Activated CD8-positive, alpha-beta memory T cell treated with anti-CD3 and anti-CD28 coated beads, Interleukin-2, amount 50 U/mL, for 1 hour (primary cell): ENCODE data around the gene PRKG1.
"Not testable (repeated sequence)": the region's sequence is repeated elsewhere in the genome, so short reads cannot be mapped to it uniquely, and the experiment has no call there.

Experiments used
- DNase-seq: peaks from one replicate; pipeline ENCODE4 v3.0.0-alpha.2; 2020; ENCODE audit errors: extremely low read depth

The PRKG1 gene

DNA sequence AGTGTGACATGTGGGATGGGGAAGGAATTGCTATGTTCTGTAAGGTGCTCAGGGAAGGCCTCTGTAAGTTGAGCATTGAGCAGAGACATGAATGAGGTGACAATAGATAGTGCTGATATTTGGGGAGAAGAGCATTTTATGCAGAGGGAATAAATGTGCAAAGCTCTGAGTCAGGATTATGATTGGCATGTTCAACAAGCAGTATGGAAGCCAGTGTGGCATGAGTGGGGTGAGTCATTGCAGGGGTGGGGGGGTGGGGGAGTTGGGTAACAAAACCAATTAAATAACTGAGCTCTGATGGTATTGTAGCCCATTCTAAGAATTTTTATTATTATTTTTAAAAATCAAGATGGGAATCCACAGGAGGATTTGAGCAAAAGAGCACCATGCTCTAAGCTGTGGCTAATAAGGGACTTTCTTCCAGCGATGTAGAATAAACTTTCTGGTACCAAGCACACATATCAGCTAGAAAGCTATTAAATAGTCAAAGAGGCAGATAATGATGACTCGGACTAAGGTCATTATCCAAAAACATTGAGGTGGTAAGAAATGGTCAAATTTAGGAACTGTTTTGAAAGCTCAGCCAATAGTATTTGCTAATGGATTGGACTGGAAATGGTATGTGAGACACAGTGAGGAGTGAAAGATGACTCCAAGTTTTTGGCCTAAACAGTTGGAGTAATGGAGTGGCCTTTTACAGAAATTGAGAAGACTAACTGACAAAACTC, 96.4 kb downstream of the PRKG1 start:
- no peak for DNase-seq

DNA sequence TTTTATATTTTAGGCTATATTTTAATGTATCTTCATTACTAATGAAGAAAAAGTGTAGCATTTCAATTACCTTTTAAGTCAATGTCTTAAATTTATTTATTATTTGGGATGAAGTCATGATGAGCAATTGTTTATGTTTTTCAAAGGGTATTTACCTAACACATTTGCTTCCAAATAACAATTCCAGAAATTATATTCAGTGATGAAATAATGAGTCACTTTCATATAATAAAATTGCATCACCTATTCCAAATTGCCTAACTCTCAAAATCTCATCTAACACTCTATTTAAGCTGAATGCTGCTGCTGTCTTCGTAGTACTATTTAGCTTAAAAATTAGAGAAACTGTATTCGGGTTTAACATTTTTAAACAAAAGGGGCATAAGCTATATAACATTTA, 97.7 kb downstream of the PRKG1 start:
- DNase-seq = no peak

DNA sequence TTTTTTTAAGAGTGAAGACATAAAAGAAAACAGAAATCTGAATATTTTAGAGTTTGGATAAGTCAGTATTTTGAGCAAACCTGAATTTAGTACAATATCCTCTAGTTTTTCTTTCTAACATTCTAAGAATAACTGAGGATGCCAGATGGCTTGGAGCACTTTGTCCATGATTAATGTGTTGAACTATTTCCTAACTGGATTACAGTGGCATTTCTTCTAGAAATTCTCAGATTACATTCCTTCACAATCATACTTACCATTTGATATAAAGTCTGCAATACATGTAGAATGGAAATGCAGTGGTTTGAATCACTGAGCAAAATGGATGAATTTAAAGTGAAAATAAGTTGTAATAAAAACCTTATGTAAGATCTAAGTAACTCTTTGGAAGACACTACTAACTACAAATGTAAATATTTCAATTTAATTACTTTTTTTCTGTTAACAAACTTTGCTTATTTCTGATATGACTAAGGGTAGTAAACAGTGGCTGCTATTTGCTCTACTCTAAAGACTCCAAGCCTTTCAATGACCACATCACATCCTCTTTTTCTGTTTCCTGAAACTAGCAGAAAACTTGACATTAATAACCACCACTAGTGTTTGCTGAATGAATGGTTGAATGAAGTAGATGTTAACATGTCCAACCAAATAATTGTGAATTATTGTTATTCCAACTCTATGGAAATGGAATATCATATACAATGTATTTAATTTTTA, 102.8 kb downstream of the PRKG1 start:
- no peak for DNase-seq

DNA sequence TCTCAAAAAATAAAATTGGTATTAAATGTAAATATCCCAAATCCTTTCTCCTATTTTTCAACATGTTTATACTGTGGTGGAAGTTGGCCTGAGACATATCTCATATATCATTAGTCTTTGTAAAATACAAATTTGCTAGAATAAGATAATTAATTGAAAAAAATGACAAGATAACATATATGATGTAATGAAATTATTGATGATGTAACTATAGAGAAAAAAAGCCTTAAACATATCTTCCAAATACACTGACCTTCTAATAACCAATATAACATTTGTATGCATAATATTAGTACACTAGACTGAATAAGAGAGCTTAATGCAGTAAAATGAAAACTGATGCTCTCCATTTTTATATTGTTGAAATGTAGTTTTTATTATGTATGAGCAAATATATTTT, 104.3 kb downstream of the PRKG1 start:
- no peak for DNase-seq

GRCh38 chr10:51180141-51180540, 105.9 kb downstream of the PRKG1 start:
- no peak for DNase-seq

GRCh38 chr10:51183783-51184182, 109.5 kb downstream of the PRKG1 start:
- no peak for DNase-seq

GRCh38 chr10:51186361-51186760, 112.1 kb downstream of the PRKG1 start:
- DNase-seq = no peak

GRCh38 chr10:51188008-51188407, 113.7 kb downstream of the PRKG1 start:
- DNase-seq = no peak

GRCh38 chr10:51188866-51189265, 114.6 kb downstream of the PRKG1 start:
- DNase-seq = no peak

DNA sequence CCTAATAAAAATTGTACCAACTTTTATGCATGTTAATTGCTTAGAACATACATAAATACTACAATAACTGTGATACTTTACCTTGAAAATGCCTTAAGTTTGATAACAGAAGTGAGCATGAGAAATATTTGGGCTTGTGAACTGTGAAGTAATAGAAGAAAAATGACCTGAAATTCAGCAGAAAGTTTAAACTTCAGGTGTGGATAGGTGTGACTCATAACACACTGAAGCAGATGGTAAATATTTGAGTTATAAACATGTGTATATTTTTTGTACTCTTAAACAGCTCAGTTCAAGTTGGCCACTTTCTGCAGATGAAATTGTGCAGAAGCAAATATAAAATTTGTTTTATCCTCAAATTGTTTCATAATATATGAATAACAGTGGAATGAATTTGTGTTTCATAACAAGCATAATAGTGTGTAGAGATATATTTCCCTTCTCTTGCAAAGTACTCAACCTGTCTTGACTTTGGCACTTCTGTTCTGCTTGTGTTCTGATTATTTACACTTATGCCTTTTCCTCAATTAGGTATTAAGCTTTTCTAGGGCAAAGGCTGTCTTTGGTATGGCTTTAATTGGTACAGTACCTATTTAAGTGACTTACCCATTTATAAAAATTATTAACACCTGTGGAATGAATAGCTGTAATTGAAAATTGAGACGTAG, 122.4 kb downstream of the PRKG1 start:
- DNase-seq = no peak

GRCh38 chr10:51198170-51198569, 123.9 kb downstream of the PRKG1 start:
- DNase-seq = no peak

DNA sequence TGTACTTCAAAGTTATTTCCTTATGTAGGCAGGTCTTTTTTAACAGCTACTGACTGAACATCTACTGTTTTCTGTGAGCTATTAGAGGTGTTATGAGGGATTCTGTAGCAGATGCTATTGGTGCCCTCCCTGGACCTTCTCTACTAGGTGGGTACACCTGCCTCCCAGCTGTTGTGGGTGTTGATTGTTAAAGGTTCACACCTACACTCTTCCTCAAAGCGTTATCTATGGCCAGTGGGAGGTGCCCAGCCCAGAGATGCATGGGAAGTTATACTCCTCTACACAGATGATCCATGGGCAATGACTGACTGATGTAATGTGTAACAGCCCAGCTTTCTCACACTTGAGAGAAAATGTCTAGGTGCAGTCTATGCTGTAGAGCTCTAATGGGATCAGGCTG, 127.7 kb downstream of the PRKG1 start:
- no peak for DNase-seq

DNA sequence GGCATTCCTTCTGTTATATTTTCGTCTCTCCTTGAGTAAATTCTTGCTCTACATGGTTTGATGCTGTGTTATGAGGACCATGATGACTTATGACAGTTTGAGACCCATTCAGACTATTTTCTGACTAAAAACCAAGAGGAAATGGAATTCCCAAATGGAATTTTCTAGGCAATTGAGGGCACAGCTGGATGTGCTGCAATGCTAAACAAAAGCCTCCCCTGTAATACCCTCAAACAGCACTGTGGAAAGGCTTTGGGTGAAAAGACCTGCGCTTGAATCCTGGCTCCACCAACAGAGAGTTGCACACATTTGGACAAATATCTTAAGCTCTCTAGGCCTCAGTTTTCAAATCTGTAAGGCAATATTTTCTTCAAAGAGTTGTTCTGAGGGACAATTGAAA, 129.1 kb downstream of the PRKG1 start:
- no peak for DNase-seq

- DNase-seq = no peak
Observed at GRCh38 chr10:51204066-51204465, 129.8 kb downstream of the PRKG1 start.

DNA sequence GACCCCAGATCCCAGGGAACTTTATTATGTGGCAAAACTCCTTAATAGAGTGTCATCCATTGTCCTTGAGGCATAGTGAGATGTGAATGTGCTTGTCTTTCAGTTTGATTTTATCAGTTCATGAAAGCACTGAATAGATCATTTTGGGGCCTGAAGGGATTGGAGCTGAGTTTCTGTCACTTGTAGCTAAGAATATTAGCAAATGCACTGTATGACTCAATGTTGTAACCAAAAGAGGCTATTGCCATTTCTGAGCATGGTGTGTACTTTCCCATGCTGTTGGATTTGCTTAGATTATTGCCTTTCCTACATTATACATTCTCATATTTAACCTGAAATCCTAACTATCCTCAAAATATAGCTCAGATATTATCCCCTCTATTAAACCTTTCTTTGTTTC, 130.4 kb downstream of the PRKG1 start:
- no peak for DNase-seq

DNA sequence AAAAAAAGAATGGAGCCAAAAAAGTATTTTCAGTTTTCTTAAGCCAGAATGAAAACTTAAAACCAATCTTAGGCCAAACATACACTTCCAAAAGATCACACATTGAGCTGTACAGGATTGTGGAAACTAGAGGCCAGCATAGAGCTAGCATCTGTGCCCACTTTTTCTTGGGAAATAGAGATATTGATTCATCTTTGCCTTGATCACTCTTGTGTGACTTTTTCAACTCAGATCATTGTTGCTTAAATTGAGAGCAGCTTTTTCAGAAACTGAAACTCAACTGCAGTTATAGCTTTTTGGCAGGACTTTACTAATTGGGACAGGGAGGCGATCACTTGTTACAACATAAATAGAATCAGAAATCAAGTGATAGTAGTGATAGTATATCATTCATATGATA, 132.2 kb downstream of the PRKG1 start:
- DNase-seq = no peak

DNA sequence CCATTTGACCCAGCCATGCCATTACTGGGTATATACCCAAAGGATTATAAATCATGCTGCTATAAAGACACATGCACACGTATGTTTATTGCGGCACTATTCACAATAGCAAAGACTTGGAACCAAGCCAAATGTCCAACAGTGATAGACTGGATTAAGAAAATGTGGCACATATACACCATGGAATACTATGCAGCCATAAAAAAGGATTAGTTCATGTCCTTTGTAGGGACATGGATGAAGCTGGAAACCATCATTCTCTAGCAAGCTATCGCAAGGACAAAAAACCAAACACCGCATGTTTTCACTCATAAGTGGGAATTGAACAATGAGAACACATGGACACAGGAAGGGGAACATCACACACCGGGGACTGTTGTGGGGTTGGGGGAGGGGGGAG, 138.7 kb downstream of the PRKG1 start:
- not testable (repeated sequence) for DNase-seq

DNA sequence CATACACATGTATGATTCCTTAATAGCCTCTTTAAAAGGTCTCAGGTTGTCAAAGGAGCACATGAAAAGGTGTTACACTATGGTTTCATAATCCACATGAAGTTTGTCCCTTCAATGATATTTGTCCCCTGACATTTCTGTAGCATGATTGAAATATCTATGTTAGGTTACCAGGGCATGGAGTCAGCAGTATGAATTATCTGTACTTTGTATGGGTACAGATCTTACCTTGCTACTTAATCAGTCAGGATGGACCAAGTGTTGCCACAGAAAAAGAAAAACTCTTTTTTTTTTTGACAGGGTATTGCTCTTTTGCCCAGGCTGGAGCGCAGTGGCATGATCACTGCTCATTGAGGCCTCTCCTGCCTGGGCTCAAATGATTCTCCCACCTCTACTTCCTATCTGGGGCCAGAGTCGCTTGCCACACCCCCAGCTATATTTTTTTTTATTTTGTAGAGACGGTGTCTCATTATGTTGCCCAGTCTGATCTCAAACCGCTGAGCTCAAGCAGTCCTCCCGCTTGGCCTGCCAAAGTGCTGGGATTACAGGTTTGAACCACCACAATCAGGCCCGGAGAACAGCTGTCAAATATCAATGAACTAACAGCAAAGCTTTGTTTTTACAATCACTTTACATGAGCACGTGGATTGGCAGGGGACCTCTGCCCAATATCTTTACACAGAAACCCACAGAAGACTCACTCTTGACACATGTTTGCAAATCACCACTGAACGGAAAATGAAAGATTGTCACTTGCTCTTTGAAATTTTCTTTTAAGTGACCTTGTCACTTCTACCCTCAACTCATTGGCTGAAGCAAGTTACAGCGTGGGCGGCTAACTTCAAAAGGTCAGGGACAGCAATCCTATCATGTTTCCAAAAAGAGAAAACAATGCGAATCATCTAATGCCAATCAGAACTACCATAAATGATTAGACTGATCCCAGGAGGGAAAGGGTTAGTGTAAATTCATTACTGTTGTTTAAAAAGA, 140.2 kb downstream of the PRKG1 start:
- DNase-seq = no peak

- DNase-seq = no peak
Observed at GRCh38 chr10:51215951-51216834, 141.9 kb downstream of the PRKG1 start.

GRCh38 chr10:51217505-51217904, 143.2 kb downstream of the PRKG1 start:
- no peak for DNase-seq

- no peak for DNase-seq
Observed at GRCh38 chr10:51224671-51225161, 150.4 kb downstream of the PRKG1 start.
